Jurkat, Clone E6-1 (cell line): Measurements from ENCODE around the gene ZNF565.
"Not testable (repeated sequence)": the region's sequence is repeated elsewhere in the genome, so short reads cannot be mapped to it uniquely, and the experiment has no call there.

Source experiments
- DNase-seq: peaks from one replicate; pipeline ENCODE4 v3.0.0-alpha.2; 2011; ENCODE audit warnings: low read depth, low spot score
- H3K4me3 ChIP-seq: 2 replicates; pipeline ENCODE4 v1.5.1; 2011; ENCODE audit warnings: mild to moderate bottlenecking, low read length, control low read depth, moderate library complexity

Gene ZNF565

GRCh38 chr19:36221474-36221873 lies 7.0 kb upstream of the ZNF565 start:
- H3K4me3 ChIP-seq, result no peak overlapping the region
- no peak for DNase-seq

GRCh38 chr19:36215276-36216123 lies 1.0 kb upstream of the ZNF565 start:
- peak overlapping the region; percentile 99 for H3K4me3 ChIP-seq
- DNase-seq, result no peak

DNA sequence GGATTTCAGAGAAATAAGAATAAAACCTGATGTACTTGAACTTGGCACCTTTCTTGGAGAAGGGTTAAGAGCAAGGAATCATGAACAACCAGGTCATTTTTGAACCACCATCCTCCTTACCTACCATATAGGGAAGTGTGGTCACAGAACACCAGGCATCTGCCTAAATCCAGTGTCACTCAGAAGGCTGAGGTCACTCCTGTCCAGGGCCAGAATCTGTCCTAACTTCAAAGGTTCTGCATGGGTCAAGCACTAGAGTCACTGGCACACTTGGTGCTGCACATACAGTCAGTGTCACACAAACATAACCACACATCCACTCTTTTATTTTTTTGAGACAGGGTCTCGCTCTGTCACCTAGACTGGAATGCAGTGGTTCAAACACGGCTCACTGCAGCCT lies 1.6 kb downstream of the ZNF565 start:
- no peak for DNase-seq
- no peak overlapping the region for H3K4me3 ChIP-seq

DNA sequence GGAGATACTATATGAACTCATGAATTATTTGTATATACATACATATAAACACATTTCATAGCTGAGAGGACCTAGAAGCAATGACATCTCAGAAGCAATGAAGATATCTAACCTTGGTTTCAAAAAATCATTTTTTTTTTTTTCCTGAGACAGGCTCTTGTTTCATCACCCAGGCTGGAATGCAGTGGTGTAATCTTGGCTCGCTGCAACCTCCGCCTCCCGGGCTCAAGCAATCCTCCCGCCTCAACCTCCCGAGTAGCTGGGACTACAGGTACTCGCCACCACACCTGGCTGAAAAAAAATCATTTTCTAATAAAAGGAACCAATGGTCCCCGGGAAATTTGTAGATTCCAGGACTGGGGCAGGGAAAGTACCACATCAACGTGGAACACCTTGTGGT lies 4.0 kb downstream of the ZNF565 start:
- H3K4me3 ChIP-seq, result no peak overlapping the region
- no peak for DNase-seq

DNA sequence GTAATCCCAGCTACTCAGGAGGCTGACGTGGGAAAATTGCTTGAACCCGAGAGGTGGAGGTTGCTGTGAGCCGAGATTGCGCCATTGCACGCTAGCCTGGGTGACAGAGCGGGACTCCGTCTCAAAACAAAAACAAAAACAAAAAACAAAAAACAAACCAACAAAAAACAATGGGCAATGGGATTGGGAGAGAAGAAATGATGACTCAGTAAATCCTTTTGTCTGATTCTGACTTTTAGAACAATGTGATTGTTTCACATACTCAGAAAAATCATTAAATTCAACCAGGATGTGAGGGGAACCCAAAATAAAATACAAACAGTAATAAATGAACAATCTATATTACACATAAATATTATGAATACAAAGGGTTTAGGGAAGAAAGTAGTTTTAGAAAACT lies 5.1 kb downstream of the ZNF565 start:
- no peak overlapping the region for H3K4me3 ChIP-seq
- DNase-seq, result no peak

GRCh38 chr19:36207605-36208252 lies 6.7 kb downstream of the ZNF565 start:
- H3K4me3 ChIP-seq, result no peak overlapping the region
- DNase-seq, result no peak

GRCh38 chr19:36203293-36203692 lies 11.2 kb downstream of the ZNF565 start:
- no peak for DNase-seq
- H3K4me3 ChIP-seq, result no peak overlapping the region

- DNase-seq, result no peak
- H3K4me3 ChIP-seq, result no peak overlapping the region
Measured at GRCh38 chr19:36201684-36202083, 12.8 kb downstream of the ZNF565 start.

DNA sequence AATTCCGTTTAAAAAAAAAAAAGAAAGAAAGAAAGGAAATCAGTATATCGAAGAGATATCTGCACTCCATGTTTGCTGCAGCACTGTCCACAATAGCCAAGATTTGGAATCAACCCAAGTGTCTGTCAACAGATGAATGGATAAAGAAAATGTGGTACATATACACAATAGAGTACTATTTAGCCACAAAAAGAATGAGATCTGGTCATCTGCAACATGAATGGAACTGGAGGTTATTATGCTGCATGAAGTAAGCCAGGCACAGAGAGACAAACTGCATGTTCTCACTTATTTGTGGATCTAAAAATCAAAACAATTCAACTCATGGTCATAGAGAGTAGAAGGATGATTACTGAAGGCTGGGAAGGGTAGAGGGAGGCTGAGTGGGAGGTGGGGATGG lies 16.3 kb downstream of the ZNF565 start:
- no peak for DNase-seq
- H3K4me3 ChIP-seq, result no peak overlapping the region

DNA sequence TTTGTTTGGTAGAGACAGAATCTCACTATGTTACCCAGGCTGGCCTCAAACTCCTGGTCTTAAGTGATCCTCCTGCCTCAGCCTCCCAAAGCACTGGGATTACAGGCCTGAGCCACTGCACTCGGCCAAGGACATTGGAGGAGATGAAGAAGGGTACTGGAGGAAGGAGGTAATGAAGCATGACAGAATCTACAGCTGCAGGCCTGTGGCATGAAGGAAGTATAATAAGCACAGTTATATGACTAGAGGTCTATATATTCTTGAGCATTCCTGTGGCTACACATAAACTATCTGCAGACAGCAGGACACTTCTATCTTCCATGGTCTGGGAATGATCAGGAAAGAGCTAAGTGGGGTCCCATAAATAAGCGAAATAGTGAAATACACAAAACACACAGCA lies 18.2 kb downstream of the ZNF565 start:
- DNase-seq, result no peak
- no peak overlapping the region for H3K4me3 ChIP-seq

DNA sequence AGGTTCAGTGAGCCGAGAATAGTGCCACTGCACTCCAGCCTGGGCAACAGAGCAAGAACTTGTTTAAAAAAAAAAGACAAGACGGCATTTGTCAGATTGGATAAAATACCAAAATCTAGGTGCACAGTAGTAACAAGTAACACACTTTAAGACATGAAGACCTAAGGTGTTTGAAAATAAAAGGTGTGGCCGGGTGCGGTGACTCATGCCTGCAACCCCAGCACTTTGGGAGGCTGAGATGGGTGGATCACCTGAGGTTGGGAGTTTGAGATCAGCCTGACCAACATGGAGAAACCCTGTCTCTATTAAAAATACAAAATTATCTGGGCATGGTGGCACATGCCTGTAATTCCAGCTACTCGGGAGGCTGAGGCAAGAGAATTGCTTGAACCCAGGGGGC lies 27.7 kb downstream of the ZNF565 start:
- not testable (repeated sequence) for H3K4me3 ChIP-seq, DNase-seq

DNA sequence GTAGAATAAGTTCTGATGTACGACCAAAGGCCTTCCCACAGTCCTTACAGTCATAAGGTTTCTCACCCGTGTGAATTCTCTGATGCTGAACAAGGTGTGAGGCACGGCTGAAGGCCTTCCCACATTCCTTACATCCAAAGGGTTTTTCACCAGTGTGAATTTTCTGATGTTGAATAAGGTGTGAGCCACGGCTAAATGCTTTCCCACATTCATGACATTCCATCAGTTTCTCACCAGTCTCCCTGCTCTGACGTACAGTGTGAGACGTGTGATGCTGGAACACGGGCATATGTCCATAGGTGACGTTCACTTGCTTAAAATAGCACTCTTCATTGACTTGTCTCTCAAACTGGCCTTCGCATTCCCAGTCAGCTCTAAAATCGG lies 31.2 kb downstream of the ZNF565 start:
- no peak for DNase-seq
- H3K4me3 ChIP-seq, result no peak overlapping the region

GRCh38 chr19:36182612-36183244 lies 31.7 kb downstream of the ZNF565 start:
- no peak for DNase-seq
- H3K4me3 ChIP-seq, result no peak overlapping the region

- H3K4me3 ChIP-seq, DNase-seq: not testable (repeated sequence)
Measured at GRCh38 chr19:36179077-36179476, 35.4 kb downstream of the ZNF565 start.

DNA sequence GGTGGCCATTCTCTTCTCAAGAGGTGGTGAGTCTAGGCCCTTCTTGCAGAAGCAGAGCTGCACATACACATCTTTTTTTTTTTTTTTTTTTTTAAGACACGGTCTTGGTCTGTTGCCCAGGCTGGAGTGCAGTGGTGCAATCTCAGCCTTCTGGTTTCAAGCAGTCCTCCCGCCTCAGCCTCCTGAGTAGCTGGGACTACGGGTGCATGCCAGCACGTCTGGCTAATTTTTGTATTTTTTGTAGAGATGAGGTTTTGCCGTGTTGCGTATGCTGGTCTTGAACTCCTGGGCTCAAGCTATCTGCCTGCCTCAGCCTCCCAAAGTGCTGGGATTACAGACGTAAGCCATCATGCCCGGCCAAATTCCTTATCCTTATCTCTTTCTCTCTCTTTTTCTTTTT lies 40.6 kb downstream of the ZNF565 start:
- DNase-seq, H3K4me3 ChIP-seq: not testable (repeated sequence)

- no peak overlapping the region for H3K4me3 ChIP-seq
- DNase-seq, result no peak
Measured at GRCh38 chr19:36172852-36173251, 41.6 kb downstream of the ZNF565 start.

GRCh38 chr19:36169084-36169760 lies 45.2 kb downstream of the ZNF565 start:
- DNase-seq, result no peak

GRCh38 chr19:36163813-36164212 lies 50.7 kb downstream of the ZNF565 start:
- H3K4me3 ChIP-seq, result no peak overlapping the region
- DNase-seq, result no peak

More at GRCh38 chr19:36169084-36169760, 45.2 kb downstream of the ZNF565 start:
- no peak overlapping the region for H3K4me3 ChIP-seq

GRCh38 chr19:36160821-36161596 lies 53.5 kb downstream of the ZNF565 start:
- no peak for DNase-seq
- H3K4me3 ChIP-seq, result no peak overlapping the region
